ENCODE measurements around the gene TRIM15.

The TRIM15 gene

GRCh38 chr6:30171677-30172471 lies 8.5 kb downstream of the TRIM15 start:
- Histone ChIP-seq H3K4me2 (ENCODE audit: low read depth, low read length, poor library complexity, severe bottlenecking) (no peak overlapping the region), H3K9me2 (replicated peaks; ENCODE audit: insufficient read depth, low read length) (no peaks in the 10 kb centered on the region), H3K27ac (ENCODE audit: low read depth, low read length) (no peak overlapping the region), H3K9ac (ENCODE audit: low read length) (no peak overlapping the region), H2AFZ (ENCODE audit: low read depth, low read length, severe bottlenecking) (no peak overlapping the region), H3K79me2 (ENCODE audit: insufficient read depth, low read length) (no peaks in the 10 kb centered on the region), H3K36me3 (ENCODE audit: low read length) (no peaks in the 10 kb centered on the region), H3K9me3 (ENCODE audit: insufficient read depth, low read length) (no peaks in the 10 kb centered on the region), H3K4me3 (ENCODE audit: insufficient read depth, low read length, poor library complexity, severe bottlenecking) (no peak overlapping the region), H3K27me3 (ENCODE audit: low read length) (no peaks in the 10 kb centered on the region; the same call in 1 of the 2 replicates), H4K20me1 (ENCODE audit: low read depth, low read length) (no peaks in the 10 kb centered on the region), H3F3A (ENCODE audit: insufficient read depth) (no peaks in the 10 kb centered on the region)
- TF ChIP-seq EZH2phosphoT487 (conservative IDR thresholded peaks at IDR 0.05; ENCODE audit: low read length) (no peak), CTCF (IDR thresholded peaks at IDR 0.05; ENCODE audit: insufficient read depth, low read length, poor library complexity, severe bottlenecking) (peak; percentile 13)

- Histone ChIP-seq H3K27me3 (ENCODE audit: low read length) (no peaks in the 10 kb centered on the region), H3K4me3 (ENCODE audit: insufficient read depth, low read length, poor library complexity, severe bottlenecking) (no peak overlapping the region), H4K20me1 (ENCODE audit: low read depth, low read length) (no peaks in the 10 kb centered on the region), H3K9ac (ENCODE audit: low read length) (no peak overlapping the region), H3K27ac (ENCODE audit: low read depth, low read length) (no peak overlapping the region), H3K9me2 (replicated peaks; ENCODE audit: insufficient read depth, low read length) (no peaks in the 10 kb centered on the region), H3K79me2 (ENCODE audit: insufficient read depth, low read length) (no peaks in the 10 kb centered on the region), H2AFZ (ENCODE audit: low read depth, low read length, severe bottlenecking) (no peak overlapping the region), H3K36me3 (ENCODE audit: low read length) (no peaks in the 10 kb centered on the region), H3K4me2 (ENCODE audit: low read depth, low read length, poor library complexity, severe bottlenecking) (no peak overlapping the region), H3K9me3 (ENCODE audit: insufficient read depth, low read length) (no peaks in the 10 kb centered on the region), H3F3A (ENCODE audit: insufficient read depth) (no peaks in the 10 kb centered on the region)
- no peak for TF ChIP-seq CTCF (IDR thresholded peaks at IDR 0.05; ENCODE audit: insufficient read depth, low read length, poor library complexity, severe bottlenecking)
These were observed 9.3 kb downstream of the TRIM15 start for GRCh38 chr6:30172681-30173080.

GRCh38 chr6:30175765-30176164 lies 12.4 kb downstream of the TRIM15 start:
- H2AFZ ChIP-seq (ENCODE audit: low read depth, low read length, severe bottlenecking): no peak overlapping the region
- H3K4me3 ChIP-seq (ENCODE audit: insufficient read depth, low read length, poor library complexity, severe bottlenecking): no peak overlapping the region
- H3F3A ChIP-seq (ENCODE audit: insufficient read depth): no peaks in the 10 kb centered on the region
- no peaks in the 10 kb centered on the region for H3K27me3 ChIP-seq (ENCODE audit: low read length)
- no peak overlapping the region for H3K4me2 ChIP-seq (ENCODE audit: low read depth, low read length, poor library complexity, severe bottlenecking)
- H3K79me2 ChIP-seq (ENCODE audit: insufficient read depth, low read length): no peaks in the 10 kb centered on the region
- H3K27ac ChIP-seq (ENCODE audit: low read depth, low read length): no peak overlapping the region
- H3K9me2 ChIP-seq (replicated peaks; ENCODE audit: insufficient read depth, low read length): no peaks in the 10 kb centered on the region
- no peak for TF ChIP-seq EZH2phosphoT487 (conservative IDR thresholded peaks at IDR 0.05; ENCODE audit: low read length)
- TF ChIP-seq CTCF (IDR thresholded peaks at IDR 0.05; ENCODE audit: insufficient read depth, low read length, poor library complexity, severe bottlenecking): no peak
- H3K9ac ChIP-seq (ENCODE audit: low read length): no peak overlapping the region
- H4K20me1 ChIP-seq (ENCODE audit: low read depth, low read length): no peaks in the 10 kb centered on the region
- H3K9me3 ChIP-seq (ENCODE audit: insufficient read depth, low read length): peaks cover 5% of the 10 kb centered on the region; the same call in 1 of the 2 replicates
- peaks cover 4% of the 10 kb centered on the region; the same call in 1 of the 2 replicates for H3K36me3 ChIP-seq (ENCODE audit: low read length)
